Activated CD4-positive, alpha-beta T cell treated with anti-CD3 and anti-CD28 coated beads, Interleukin-2, Interleukin-6, amounts not matched to agents 100 ng/mL and 50 ng/mL, durations not matched to agents 16 hours and 8 hours (primary cell): ENCODE data around the gene CRYBG3.

ENCODE experiments used
- DNase-seq: peaks from one replicate; pipeline ENCODE4 v3.0.0-alpha.2; 2020

The CRYBG3 gene

DNA sequence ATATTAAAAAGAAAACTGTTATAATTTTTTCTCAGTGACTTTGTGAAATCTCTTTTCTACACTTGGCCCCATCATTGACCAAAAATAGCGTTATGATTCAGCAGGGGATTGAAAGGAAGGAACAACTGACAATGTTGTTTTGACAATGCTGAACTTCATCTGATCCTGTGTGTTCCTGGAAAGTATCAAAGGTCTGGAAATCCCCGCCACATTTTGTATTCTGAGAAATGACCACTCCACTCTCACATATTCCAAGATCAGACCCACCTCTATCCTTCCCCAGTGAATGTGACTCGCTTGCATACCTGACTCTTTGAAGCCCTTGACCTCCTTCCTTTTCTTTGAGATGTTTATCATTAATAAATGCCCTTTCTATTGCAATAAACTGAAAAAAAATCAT is 160.1 kb downstream of the CRYBG3 start:
- DNase-seq: peak; percentile 82

DNA sequence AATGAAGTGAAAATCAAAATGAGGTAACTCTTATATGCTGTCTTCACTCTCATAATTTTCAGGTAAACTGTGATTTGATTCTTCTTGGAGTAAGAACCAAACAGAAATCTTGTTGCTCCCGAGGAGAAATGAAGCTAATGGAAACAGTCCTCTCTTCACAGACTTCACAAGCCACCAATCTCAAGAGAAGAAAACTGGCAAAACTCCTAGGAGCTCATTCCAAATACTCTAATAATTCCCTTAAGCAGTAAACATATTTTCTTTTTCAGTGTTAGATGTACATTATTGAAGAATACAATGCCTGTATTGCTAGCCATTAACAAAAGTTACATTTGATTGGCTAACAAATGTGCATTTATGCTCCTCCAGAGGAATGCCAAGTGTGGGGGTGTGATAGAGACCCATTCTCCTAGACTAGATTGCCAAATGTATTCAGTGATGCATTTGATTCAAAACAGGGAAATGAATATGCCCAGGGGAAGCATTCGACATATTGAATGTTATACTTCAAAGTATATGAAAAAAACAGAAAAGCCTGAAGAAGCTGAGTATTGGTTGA is 162.2 kb downstream of the CRYBG3 start:
- DNase-seq: no peak

DNA sequence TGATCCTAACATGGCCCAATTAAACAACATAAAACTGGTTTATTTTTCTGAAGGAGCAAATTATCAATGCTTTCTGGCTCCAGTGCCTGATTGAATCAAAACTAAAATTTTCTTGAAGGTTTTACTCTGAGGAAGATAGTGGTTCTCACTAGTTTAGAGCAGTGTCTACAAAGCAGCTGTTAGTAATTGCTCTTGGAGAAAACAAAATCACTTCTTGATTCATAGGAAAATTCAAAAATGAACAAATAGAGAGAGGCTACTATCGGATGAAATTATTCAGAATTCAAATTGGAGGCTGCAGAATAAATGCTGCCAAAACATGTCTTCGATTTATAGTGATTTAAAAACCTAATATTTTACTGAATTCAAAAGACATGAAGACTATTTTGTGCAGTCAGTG is 165.5 kb downstream of the CRYBG3 start:
- no peak for DNase-seq

- DNase-seq: no peak
Observed at GRCh38 chr3:97988784-97989568, 167.2 kb downstream of the CRYBG3 start.

- peak; percentile 63 for DNase-seq
Observed at GRCh38 chr3:97990624-97991292, 168.9 kb downstream of the CRYBG3 start.

DNA sequence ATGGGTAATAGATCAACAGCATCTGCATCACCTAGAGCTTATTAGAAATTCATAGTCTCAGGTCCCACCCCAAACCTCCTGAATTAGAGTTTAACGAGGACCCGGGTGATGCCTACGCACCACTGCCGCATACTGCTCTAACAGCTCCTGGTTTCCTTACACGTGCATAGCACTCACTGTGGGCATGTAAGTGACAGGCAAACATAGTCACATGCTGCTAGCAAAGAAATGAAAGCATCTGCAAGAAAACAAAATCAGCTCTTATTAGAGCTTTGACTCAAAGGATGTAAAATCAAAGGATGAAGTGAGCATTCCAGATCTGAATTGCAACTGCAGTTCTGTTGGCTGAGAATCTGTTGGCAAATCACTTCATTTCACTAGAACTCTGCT is 169.5 kb downstream of the CRYBG3 start:
- peak; percentile 61 for DNase-seq

DNA sequence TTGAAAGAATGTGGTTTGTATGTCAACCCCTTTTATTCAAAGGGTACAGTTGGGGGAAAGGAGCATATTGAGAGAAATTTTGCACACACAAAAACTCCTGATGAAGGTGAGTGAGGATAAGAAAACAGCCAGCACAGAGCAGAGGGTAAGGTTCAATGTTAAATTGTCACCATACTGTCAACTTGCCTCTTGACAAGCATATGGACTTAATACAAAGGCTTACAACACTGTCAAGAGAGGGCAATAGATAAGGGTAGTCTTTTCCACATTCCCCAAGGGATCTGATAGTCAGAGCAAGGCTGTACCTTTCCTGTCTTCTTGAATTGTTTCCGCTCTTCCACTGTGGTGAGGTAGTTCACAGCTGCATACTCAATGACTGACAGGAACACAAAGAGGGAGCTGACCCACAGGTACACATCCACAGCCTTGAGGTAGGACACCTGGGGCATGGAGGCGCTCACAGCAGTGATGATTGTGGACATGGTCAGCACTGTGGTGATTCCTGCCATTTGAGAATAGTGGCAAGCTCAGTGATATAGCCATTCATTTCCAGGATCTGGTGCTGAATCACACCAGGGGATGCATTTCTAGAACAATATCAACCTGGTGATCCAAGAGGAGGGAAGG is 170.8 kb downstream of the CRYBG3 start:
- DNase-seq: no peak

GRCh38 chr3:97993526-97993925 is 171.7 kb downstream of the CRYBG3 start:
- no peak for DNase-seq

DNA sequence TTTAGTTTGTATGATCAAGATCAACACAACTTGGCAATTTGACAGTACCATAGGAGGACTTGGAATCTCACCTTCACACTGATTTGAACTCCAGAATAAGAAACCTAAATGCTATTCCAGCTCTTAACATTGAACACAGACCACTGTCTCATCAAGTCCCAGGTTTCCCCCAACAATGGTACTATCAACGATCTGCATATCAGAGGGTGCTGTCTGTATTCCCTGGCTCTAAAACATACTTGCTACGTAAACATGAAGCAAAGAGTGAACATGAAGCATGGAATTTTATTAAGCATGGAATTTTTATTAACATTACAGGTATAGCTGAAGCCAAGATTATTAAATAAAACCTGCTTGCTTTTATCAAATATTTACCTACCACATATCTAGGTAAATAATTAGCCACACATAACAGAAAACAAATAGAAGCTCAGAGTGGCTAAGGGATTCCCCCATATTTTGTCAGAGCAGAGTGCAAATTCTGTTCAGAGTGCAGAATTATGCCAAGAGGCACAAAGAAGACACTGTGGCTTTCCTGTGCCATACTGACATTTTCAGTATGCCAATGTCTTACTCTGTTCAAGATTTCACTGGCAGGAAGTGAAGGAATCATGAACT is 172.6 kb downstream of the CRYBG3 start:
- no peak for DNase-seq
